Activated CD8-positive, alpha-beta memory T cell treated with anti-CD3 and anti-CD28 coated beads, Interleukin-2, amount 50 U/mL, for 24 hours (primary cell): ENCODE data around the gene MCL1.

Source experiments
- DNase-seq: peaks from one replicate; pipeline ENCODE4 v3.0.0-alpha.2; 2020; ENCODE audit errors: extremely low read depth

Gene MCL1

DNA sequence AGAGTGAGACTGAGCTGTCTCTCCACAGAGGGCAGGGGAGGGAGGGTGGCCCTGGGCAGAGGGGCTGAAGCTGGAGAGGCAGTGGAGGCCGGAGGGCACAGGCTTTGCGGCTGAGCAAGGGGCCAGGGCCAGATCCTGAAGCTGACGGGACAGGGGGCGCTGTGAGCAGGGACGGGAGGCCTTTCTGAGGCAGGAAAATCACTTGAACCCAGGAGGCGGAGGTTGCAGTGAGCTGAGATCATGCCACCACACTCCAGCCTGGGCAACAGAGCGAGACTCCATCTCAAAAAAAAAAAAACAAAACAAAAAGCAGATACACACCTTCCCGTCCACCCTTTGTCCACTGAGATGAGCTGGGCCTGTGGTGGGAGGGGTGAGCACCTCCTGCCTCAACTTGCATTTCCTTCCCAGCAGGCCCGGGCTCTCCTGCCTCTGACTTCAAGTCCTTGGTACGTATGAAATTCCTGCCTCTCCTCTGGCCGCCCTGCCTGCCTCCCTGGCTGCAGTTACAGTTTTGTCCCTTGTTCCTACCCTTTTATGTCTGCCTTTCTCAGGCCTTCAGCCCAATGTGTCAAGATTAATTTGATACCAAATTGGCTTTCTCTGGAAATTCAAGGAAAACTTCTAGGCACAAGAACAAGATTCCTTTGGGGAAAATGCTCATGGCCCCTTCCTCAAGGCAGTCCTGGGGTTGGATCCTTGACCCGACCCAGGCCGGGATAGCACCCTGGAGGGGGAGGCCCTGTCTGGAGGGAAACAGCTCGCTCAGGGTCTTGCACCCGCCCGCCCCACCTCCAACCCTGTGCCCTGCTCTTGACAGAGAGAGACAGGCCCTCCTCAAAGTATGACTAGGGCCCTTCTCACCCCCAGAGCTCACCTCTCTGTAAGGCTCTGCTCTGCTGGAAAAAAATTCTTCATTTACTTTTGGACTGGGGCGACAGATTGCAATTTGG, 41.4 kb downstream of the MCL1 start:
- no peak for DNase-seq

DNA sequence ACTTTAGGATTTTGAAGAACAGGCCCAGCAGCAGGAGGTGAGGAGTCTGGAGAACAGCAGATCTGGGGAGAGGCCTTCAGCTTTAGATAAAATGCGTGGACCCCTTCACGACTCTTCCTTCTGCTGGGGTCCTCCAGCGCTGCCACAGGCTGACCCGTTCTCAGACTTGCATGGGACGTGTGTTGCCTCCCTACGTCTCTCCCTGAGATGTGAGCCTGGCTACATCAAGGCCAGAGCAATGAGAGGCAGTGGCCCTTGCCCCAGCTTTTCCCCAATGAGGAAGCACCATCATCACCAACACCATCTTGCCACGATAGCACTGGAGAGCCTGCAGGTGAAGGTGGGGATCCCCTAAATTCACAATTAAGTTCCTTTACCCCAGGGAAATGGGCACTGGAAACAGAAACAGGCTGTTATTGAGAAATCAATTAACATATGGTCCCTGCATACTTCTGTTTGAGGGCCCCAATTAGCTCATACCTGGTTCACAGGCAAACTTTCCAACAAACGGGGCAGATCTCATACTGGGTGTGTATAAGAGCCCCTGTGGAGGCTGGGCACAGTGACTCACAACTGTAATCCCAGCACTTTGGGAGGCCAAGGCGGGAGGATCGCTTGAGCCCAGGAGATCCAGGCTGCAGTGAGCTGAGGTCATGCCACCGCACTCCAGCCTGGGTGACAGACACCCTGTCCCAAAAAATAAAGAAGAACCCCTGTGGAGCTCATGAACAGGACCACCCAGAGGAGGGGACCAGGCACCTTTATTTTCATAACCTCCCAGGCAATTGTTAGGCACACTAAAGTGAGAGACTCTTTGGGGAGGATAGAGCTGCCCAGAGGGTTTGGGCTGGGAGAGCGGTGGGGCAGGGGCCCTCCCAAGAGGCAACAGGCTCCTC, 42.3 kb downstream of the MCL1 start:
- no peak for DNase-seq

DNA sequence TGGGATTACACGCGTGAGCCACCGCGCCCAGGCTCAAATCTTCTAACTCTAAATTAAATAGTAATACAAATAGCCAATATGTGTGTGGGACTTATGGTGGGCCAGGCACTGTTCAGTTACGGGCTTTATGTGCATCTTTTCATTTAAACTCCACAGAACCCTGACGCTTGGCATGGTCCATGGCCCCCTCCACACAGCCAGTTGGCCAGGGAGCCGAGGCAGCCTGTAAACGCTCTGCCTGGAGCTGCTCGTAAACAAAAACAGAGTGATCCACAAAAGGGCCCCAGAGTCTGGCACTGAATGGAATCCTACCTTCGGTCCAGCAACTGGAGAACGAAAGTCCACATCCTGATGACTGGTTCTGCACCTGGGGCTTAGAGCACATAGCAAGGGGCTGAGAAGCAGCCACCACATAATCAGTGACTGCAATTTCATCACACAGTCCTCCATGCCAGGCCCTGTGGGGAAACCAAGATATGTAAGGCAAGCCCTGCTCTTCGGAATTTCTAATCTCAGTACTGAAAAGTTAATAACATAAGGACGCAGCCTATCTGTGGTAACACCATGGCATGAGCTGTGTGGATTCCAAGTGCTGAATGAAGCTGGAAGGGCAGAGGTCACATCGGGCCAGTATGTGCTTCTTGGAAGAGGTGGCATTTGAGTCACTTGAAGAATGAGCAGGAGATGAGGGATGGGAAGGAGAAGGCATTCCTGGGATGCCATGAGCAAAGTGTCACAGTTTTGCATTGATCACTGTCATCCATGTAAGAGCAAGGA, 43.7 kb downstream of the MCL1 start:
- DNase-seq, result no peak

DNA sequence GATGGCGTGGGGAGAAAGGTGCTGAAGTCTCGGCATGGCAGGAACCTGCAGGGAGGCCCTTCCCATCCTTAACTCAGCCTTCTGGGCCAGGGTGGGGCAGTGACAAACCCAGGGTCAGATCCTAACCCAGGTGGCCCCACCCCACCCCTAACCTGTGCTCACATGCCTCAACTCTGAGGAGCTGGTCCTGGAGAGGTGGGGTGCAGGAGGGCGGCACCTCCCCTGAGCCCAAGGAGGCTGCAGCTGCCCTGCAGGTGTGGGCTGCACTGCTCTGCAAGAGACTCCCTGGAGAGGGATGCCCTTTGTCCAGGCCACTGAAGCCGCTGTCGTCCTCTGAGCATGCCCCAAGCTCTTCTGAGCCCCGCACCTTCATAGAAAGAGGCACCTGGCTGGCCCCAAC, 45.4 kb downstream of the MCL1 start:
- DNase-seq, result no peak

DNA sequence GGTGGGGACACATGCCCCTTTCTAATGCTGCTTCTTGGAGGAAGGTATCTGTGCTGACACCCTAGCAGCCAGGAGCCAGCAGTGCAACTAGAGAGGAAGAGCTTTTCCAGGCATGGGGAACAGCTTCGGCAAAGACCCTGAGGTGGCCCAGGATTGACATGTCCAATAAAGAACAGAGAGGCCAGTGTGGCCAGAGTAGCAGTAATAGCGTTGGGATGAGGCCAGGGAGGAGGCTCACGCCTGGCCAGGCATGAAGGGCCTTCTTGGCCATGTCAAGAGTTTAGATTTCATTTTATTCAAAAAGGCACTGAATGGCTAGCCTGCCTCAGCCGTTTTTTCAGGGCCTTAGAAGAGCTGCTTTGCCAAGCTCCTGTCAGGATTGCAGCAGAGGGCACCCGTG, 46.5 kb downstream of the MCL1 start:
- DNase-seq, result no peak

DNA sequence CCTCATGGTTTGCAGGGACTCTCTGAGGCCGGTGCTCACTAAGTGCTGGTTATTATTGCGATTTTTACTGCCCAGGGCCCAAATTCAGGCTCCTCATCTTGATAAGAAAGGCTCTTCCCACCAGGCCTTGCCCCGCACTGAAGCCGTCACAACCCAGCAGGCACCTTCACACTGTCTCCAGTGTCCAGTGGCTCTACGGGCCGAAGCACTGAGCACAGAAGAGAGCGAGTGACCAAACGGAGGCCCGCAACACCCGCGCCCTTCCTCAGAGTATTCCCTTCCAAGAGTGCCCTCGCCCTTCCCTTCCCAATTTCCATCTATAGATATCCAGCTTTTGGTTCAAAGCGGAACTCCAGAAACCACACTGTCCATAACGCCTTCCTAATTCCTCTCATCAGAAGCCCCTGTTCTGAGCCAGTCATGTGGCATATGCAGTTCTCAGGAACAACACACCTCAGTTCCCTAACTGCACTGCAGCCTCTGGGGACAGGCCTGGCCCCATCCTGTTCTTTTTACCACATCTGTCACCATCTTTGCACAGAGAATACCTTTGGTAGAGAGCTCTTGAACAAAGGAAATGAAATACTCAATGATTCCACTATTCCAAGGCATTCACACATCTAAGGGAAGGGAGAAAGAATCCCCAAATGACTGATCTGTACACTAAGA, 48.8 kb downstream of the MCL1 start:
- no peak for DNase-seq

DNA sequence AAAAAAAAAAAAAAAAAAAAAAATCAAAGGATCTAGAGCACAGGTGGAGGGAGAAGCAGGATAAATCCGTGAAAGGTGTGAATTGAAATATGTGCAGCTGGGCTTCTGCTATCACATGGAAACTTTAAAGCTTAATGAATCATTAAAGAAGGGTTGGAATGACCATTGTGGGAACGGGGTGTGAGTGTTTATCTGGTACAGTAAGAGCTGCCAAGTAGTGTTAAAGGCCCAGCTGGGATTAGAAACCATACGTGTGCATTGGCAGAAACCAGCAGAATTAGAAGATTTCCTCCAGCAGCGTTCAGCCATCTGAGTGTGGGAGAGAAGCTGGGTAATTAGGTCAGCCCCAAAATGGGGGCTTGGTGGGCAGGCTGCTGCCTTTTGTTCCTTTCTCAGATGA, 50.4 kb downstream of the MCL1 start:
- DNase-seq, result no peak

DNA sequence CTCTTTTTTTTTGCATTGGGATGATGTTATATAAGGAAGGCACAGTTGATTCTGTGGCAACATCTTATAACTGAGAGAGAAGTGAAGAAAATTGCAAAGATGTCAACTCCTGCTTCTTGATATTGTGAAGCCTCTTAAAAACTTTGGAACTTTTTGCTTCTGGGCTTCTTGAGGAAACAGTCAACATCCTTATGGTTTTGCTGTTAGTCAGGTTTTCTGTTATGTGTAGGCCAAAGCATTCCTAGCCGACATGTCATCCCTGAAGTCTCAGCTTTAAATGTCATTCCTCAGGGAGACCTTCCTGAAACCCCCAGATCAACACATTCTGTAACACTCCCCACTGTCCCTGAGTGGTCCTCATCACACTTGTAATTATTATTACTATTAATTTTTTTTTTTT, 51.2 kb downstream of the MCL1 start:
- DNase-seq, result no peak

DNA sequence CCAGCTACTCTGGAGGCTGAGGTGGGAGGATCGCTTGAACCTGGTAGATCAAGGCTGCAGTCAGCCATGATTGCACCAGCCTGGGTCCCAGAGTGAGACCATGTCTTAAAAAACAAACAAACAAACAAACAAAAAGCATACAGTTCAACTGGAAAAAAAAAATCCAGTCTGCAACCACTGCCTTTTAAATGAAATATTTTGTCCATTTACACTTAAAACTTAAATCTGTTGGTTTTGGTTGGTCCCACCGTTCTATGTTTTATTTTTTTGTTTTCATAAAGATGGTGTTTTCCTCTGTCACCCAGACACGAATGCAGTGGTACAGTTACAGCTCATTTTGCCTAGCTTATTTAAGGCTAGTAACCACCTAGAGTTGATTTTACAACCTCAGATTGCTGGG, 54.1 kb downstream of the MCL1 start:
- DNase-seq, result no peak
